Renal cortical epithelial cell (primary cell): ENCODE results near the gene CDKAL1. TPM values are rescaled to one million over a fixed set of nuclear protein-coding genes. Genes with fewer than 3 reads are reported as not detected.

ENCODE experiments used
- DNase-seq: peaks from one replicate; pipeline ENCODE4 v3.0.0-alpha.2; 2011; ENCODE audit warnings: low read depth
- total RNA-seq: library from RNA; depleted of rRNA; stranded (reverse); fragments of >200 nt; gene quantifications from 2 replicates; pipeline ENCODE4 v1.2.3, GENCODE V29; 2014

The CDKAL1 gene
- total RNA-seq, 1 donor from 2014 or later: 28.3 TPM

GRCh38 chr6:20955751-20956150, 421.5 kb downstream of the CDKAL1 start:
- no peak for DNase-seq

DNA sequence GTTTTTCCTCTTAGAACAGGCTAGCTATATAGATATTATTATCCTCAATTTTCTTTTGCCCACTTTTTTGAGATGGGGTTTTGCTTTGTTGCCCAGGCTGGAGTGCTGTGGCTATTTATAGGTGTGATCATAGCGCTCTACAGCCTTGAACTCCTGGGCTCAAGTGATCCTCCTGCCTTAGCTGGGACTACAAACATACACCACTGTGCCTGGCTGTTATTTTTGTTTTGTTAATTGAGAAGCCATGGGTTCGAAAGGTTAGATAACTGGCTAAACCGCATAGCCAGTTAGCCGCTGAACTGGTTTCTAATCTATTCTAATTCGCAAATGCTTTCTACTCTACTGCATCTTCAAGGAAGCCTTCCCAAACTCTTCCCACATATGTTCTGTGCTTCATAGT, 425.8 kb downstream of the CDKAL1 start:
- DNase-seq: no peak

- no peak for DNase-seq
Observed at GRCh38 chr6:20965276-20965675, 431.0 kb downstream of the CDKAL1 start.

- DNase-seq: peak; percentile 69
Observed at GRCh38 chr6:20965915-20966314, 431.7 kb downstream of the CDKAL1 start.

- no peak for DNase-seq
Observed at GRCh38 chr6:20969551-20969950, 435.3 kb downstream of the CDKAL1 start.

DNA sequence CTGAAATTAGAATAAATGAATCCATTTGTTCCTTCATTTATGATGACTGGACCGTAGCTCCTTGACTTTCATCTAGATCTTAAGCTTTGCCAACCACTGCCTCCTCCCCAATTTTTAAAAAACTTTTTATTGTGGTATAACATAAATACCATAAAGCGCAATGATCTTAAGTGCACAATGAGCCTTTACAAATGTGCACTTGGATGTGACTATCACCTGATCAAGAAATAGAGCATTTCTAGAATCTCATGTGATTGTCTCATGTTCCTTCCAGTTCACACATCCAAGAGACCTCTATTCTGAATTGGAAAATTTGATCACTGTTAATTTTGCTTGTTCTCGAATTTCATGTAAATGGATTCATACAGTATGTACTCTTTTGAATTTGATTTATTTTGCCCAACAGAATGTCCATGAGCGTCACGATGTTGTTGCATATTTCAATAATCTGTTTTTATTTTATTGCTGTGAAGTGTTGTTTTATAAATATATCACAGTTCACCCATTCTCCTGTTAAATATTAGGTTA, 442.2 kb downstream of the CDKAL1 start:
- no peak for DNase-seq

- peak; percentile 6 for DNase-seq
Observed at GRCh38 chr6:20978151-20978614, 443.9 kb downstream of the CDKAL1 start.

GRCh38 chr6:20979076-20979475, 444.8 kb downstream of the CDKAL1 start:
- DNase-seq: no peak

DNA sequence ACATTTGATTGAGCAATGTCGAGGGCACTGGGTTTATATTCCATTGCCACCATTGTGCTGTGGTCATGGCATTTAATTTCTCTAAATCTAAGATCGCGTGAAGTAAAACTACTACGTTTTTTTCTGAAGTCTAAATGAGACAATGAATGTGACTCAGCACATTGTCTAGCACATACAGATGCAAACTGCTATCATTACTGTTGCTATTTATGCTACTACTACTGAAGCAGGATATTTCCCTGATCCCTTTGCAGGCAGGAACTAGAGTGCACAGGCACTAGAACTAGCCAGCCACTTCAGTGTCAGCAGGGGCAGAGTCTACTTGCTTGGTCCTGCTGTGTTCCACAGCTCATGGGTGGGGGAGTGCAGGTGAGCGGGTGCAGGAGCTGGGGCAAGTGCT, 449.7 kb downstream of the CDKAL1 start:
- no peak for DNase-seq

- no peak for DNase-seq
Observed at GRCh38 chr6:20985821-20986220, 451.6 kb downstream of the CDKAL1 start.

GRCh38 chr6:20991910-20992309, 457.7 kb downstream of the CDKAL1 start:
- no peak for DNase-seq

- DNase-seq: no peak
Observed at GRCh38 chr6:20996099-20996498, 461.8 kb downstream of the CDKAL1 start.

DNA sequence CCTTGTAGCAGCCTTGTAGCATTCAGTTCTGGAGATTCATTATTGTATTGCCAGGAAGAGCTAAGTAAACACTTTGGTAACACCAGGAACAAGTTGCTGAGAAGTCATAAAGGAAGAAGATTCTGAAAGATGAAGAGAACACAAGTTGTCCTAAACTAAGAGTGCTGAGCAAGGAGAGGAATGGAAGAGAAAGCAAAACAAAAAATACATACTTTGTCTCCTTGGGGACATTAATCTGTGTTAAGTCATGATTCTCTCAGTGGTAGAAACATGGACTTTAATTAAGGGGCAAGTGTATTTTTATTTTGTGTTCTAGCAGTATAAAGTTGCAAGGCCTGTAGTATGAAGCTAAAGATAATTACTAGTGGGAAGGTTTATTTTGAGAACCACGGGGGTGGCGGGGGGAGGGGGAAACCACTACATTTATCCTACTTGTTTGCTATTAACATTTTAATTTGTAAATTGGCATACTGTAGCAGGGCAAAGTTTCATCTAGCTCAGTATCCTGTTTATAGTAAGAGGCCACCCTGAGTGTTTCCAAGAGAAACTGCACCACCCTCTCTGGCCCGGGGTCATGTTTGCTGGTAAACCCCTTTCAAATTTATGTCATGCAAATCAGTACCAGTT, 463.0 kb downstream of the CDKAL1 start:
- peak; percentile 49 for DNase-seq

DNA sequence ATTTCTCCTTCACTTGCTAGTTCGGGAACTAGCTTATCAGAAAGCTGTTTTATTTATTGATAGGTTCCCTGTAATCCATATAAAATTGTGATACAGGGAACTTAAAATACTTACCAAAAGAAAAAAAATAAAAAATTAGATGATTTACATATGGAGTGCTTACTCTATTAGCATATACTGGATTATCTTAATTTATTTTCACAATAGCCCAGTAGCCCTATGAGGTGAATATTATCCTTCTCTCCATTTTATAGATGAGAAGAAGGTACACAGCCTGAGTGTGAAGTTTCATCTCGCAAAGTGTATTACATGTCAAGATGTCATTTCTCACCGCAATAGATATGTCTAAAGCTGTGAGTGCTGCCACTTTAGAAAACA, 463.5 kb downstream of the CDKAL1 start:
- DNase-seq: no peak

GRCh38 chr6:20998748-20999448, 464.6 kb downstream of the CDKAL1 start:
- DNase-seq: no peak

DNA sequence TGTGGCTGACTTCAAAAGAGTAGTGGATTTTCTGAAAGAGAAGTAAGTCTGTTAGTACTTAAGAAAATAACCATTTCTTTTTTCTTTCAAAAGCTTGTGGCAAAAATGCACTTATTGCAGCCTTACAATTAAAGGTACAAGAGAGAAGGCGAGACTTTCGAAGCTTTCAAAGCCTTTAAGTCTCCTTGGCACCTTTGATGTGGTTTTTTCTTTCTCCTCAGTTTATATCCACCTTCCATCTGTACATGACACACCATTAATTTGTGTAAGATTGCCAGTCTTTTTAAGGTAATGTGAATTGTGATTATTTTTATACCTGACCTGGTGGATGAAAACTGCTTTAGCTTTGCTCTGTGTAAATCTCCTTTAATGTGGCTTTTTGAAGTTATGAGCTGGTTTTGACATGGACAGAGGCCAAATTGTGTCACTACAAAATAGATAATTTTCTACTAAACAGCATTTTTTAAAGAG, 466.1 kb downstream of the CDKAL1 start:
- no peak for DNase-seq

- no peak for DNase-seq
Observed at GRCh38 chr6:21001736-21002135, 467.5 kb downstream of the CDKAL1 start.

GRCh38 chr6:21003780-21004541, 469.7 kb downstream of the CDKAL1 start:
- no peak for DNase-seq

DNA sequence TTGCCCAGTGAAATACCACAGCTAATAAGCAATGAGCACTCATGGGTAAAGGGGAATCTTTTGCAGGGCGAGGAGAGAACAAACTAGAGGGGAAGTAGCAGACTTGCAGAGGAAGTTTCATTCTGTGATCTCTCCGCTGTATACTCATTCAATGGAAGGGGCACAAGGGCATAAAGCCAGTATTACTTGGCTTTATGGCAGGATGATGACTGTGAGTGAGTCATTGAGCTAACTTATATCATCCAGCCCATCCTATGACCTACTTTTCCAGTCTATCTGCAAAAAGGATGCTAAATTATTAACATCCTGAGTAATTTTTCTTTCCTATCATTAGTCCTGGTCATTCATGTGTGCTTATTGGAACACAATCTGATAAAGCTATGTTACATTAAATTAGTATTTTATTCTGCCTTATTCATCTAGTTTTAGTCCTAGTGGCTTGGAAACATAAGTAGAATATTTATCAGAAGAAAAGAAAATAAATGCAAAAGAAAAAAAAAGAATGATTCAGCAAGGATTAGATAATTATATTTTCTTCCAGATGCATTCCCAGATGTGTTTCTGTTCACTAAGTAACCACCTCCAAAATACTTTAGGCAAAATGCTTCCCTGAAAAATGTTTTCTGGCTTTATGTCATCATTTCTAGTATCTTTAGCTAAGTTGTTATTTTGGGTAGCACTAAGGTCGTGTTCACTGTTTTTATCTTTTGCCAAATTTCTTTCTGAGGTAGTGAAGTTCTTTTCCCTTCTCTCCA, 471.7 kb downstream of the CDKAL1 start:
- peak; percentile 87 for DNase-seq

GRCh38 chr6:21019614-21020013, 485.4 kb downstream of the CDKAL1 start:
- DNase-seq: peak; percentile 55

DNA sequence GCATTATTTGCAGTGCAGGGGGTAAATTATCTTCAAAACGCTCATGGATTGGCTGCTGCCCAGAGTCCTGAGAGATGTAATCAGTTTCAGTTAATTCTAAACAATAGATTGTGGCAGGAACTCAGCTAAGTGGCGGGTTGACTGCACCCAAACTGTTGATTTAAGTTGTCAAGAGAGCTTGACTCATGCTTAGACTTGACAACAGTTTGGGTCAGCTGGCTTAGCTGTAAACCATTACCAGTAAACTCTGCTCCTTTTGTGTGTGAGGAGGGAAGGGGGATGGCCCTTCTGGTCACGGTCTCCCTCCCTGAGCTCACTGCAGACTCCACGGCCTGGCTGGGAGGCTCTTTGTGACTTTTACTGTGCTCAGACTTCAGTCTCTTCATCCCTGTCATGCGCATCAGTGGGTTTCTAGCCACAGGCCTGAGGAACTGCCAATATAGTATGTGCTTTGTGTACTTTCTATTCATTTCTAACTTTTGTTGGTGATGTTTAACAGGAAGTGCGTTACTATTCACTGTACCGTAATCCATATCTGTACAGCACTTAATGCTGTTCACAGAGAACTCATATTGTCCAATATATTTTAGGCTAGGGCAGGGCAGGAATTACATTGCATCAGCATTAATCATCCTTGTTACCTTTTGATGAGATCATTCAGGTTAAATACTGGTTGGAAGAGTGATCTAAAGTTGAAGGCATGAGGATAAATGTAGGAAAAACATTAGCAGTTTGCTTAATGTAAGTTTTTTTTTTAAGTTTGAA, 488.3 kb downstream of the CDKAL1 start:
- DNase-seq: peak; percentile 100
